HCT116 (cell line): ENCODE data around the gene TMEM176B. TPM values are rescaled to one million over a fixed set of nuclear protein-coding genes. Genes with fewer than 3 reads are reported as not detected.

ENCODE experiments used
- ATAC-seq: fragments of 200-7000 bp; cut with Tn5 transposase; 2 replicates; pipeline ENCODE4 v1.9.1; 2020; ENCODE audit warnings: mild to moderate bottlenecking, moderate library complexity
- BruUV-seq: library from RNA; stranded (reverse); fragments of 400-500 nt; replicated peaks from 2 replicates; lab custom pipeline; 2021; lab: Mats Ljungman, UMichigan
- CTCF ChIA-PET: fragments of 300-600 bp; sonication (Branson Sonifier 250); formaldehyde crosslinking; loops from one replicate; lab custom pipeline; 2021; ENCODE audit warnings: antibody characterized with exemption; lab: Charles Lee
- POLR2A ChIA-PET: fragments of 300-600, 350-600 bp; sonication (Branson Sonifier 250); formaldehyde crosslinking; loops from one replicate; lab custom pipeline; 2021; ENCODE audit warnings: antibody characterized with exemption; lab: Charles Lee
- RAD21 ChIA-PET, 2 experiments: fragments of 300-600 bp; sonication (Branson Sonifier 250); formaldehyde crosslinking; loops; one replicate each; lab custom pipeline; 2023; ENCODE audit warnings: low total read pairs in 2 of 2; ENCODE audit not compliant: uncharacterized antibody in 2 of 2, unreplicated experiment in 2 of 2, low non-redundant PET in 1 of 2; lab: Charles Lee
- DNase-seq: peaks from one replicate; pipeline ENCODE4 v3.0.0-alpha.2; 2010; ENCODE audit warnings: low read depth, low spot score
- H2AFZ ChIP-seq: fragments of 200-600 bp; shearing (Covaris generic), sonication (generic); 2 replicates; pipeline ENCODE4 v1.6.1; 2017; ENCODE audit warnings: low read depth, mixed run types, mixed read lengths, antibody characterized with exemption, low read length; ENCODE audit not compliant: poor library complexity, severe bottlenecking
- H3K27ac ChIP-seq: 2 replicates; pipeline ENCODE4 v1.5.1; 2012; ENCODE audit warnings: low read depth, low read length
- H3K27me3 ChIP-seq: fragments of 200-600 bp; sonication (generic); 2 replicates; pipeline ENCODE4 v1.6.1; 2016; ENCODE audit warnings: mixed run types, low read length, mixed read lengths; ENCODE audit not compliant: insufficient read depth
- H3K36me3 ChIP-seq, 2 experiments: fragments of 200-500 bp in 1 of 2; fragments of 200-600 bp in 1 of 2; sonication (Bioruptor generic) in 1 of 2; sonication (generic) in 1 of 2; 2 replicates each; pipeline versions ENCODE4 v1.5.1 to v1.6.1; 2014 to 2016; ENCODE audit warnings: low read length in 2 of 2, inconsistent platforms in 1 of 2, mixed read lengths in 1 of 2, mixed run types in 1 of 2; ENCODE audit not compliant: insufficient read depth in 2 of 2, control insufficient read depth in 1 of 2
- H3K4me1 ChIP-seq, 2 experiments: fragments of 200-600 bp in 1 of 2; sonication (generic) in 1 of 2; 2 replicates each; pipeline versions ENCODE4 v1.5.1 to v1.6.1; 2012 to 2017; ENCODE audit warnings: low read length in 2 of 2, inconsistent platforms in 1 of 2, mild to moderate bottlenecking in 1 of 2, mixed read lengths in 1 of 2, mixed run types in 1 of 2, moderate library complexity in 1 of 2; ENCODE audit not compliant: insufficient read depth in 2 of 2, control insufficient read depth in 1 of 2
- H3K4me2 ChIP-seq: fragments of 200-600 bp; sonication (generic); 2 replicates; pipeline ENCODE4 v1.6.1; 2017; ENCODE audit warnings: mixed run types, low read length, mixed read lengths
- H3K4me3 ChIP-seq, 2 experiments: fragments of 200-600 bp in 1 of 2; sonication (generic) in 1 of 2; replicated peaks in 1 of 2; 2 replicates each; pipeline ENCODE4 v1.5.1; 2011 to 2016; ENCODE audit warnings: low read length in 2 of 2, control low read depth in 1 of 2, low read depth in 1 of 2, mild to moderate bottlenecking in 1 of 2, mixed read lengths in 1 of 2, mixed run types in 1 of 2
- H3K79me2 ChIP-seq: fragments of 200-600 bp; sonication (generic); 2 replicates; pipeline ENCODE4 v1.6.1; 2017; ENCODE audit warnings: mild to moderate bottlenecking, mixed run types, low read length, moderate library complexity, mixed read lengths; ENCODE audit not compliant: insufficient read depth
- H3K9ac ChIP-seq: fragments of 200-600 bp; sonication (generic); 2 replicates; pipeline ENCODE4 v1.6.1; 2016; ENCODE audit warnings: low read length, mixed read lengths
- H3K9me2 ChIP-seq: fragments of 200-600 bp; sonication (generic), shearing (Covaris generic); 2 replicates; pipeline ENCODE4 v1.6.1; 2017; ENCODE audit warnings: mixed run types, mild to moderate bottlenecking, moderate library complexity; ENCODE audit not compliant: insufficient read depth
- H3K9me3 ChIP-seq, 2 experiments: fragments of 200-500 bp in 1 of 2; fragments of 200-600 bp in 1 of 2; sonication (Bioruptor generic) in 1 of 2; sonication (generic) in 1 of 2; 2 replicates each; pipeline ENCODE4 v1.6.1; 2014 to 2017; ENCODE audit warnings: low read length in 2 of 2, mixed read lengths in 2 of 2, inconsistent platforms in 1 of 2, low read depth in 1 of 2, mild to moderate bottlenecking in 1 of 2, mixed run types in 1 of 2, moderate library complexity in 1 of 2; ENCODE audit not compliant: control insufficient read depth in 1 of 2, insufficient read depth in 1 of 2
- H4K20me1 ChIP-seq: fragments of 200-600 bp; sonication (generic), shearing (Covaris generic); 2 replicates; pipeline ENCODE4 v1.6.1; 2017; ENCODE audit warnings: mixed run types, mild to moderate bottlenecking, moderate library complexity; ENCODE audit not compliant: insufficient read depth
- CTCF ChIP-seq, 3 experiments: fragments of 200-600 bp in 1 of 3; sonication (generic) in 1 of 3; IDR thresholded peaks in 2 of 3; conservative IDR thresholded peaks in 1 of 3; 2 replicates each; pipeline ENCODE4 v1.5.1; 2012 to 2017; ENCODE audit warnings: low read depth in 2 of 3, low read length in 2 of 3, antibody characterized with exemption in 1 of 3, borderline replicate concordance in 1 of 3, control low read depth in 1 of 3, mild to moderate bottlenecking in 1 of 3, mixed read lengths in 1 of 3, mixed run types in 1 of 3, moderate library complexity in 1 of 3; ENCODE audit not compliant: insufficient read depth in 1 of 3
- EGR1 ChIP-seq: IDR thresholded peaks from 2 replicates; pipeline ENCODE4 v1.6.1; 2012; ENCODE audit warnings: low read depth
- EZH2 ChIP-seq: fragments of 200-600 bp; sonication (generic); IDR thresholded peaks from 2 replicates; pipeline ENCODE4 v1.6.1; 2017; ENCODE audit warnings: antibody characterized with exemption, mixed run types
- EZH2phosphoT487 ChIP-seq: fragments of 200-600 bp; IDR thresholded peaks from 2 replicates; pipeline ENCODE4 v1.6.1; 2018; ENCODE audit warnings: antibody characterized with exemption, borderline replicate concordance
- FOSL1 ChIP-seq: IDR thresholded peaks from 2 replicates; pipeline ENCODE4 v1.6.1; 2012; ENCODE audit warnings: low read depth
- JUND ChIP-seq: IDR thresholded peaks from 2 replicates; pipeline ENCODE4 v1.6.1; 2012
- POLR2AphosphoS5 ChIP-seq: IDR thresholded peaks from 2 replicates; pipeline ENCODE4 v1.6.1; 2011; ENCODE audit warnings: mild to moderate bottlenecking, low read depth, low read length, moderate library complexity
- RAD21 ChIP-seq: IDR thresholded peaks from 2 replicates; pipeline ENCODE4 v1.6.1; 2012; ENCODE audit warnings: low read depth, mild to moderate bottlenecking
- REST ChIP-seq: IDR thresholded peaks from 2 replicates; pipeline ENCODE4 v1.6.1; 2012; ENCODE audit warnings: low read depth
- SIN3A ChIP-seq: IDR thresholded peaks from 2 replicates; pipeline ENCODE4 v1.6.1; 2012; ENCODE audit warnings: low read depth
- SP1 ChIP-seq: IDR thresholded peaks from 2 replicates; pipeline ENCODE4 v1.6.1; 2012; ENCODE audit warnings: low read depth
- SRF ChIP-seq: IDR thresholded peaks from 2 replicates; pipeline ENCODE4 v1.6.1; 2012; ENCODE audit warnings: low read depth
- TCF7L2 ChIP-seq: IDR thresholded peaks from 2 replicates; pipeline ENCODE4 v1.7.0; 2011; ENCODE audit warnings: borderline replicate concordance, inconsistent platforms; ENCODE audit not compliant: insufficient read depth, insufficient read length; ENCODE audit errors: extremely low read depth
- YY1 ChIP-seq: IDR thresholded peaks from 2 replicates; pipeline ENCODE4 v1.6.1; 2011; ENCODE audit warnings: low read length, low read depth, moderate library complexity, mild to moderate bottlenecking; ENCODE audit not compliant: insufficient replicate concordance; ENCODE audit errors: extremely low read depth
- ZBTB33 ChIP-seq: IDR thresholded peaks from 2 replicates; pipeline ENCODE4 v1.6.1; 2011; ENCODE audit warnings: mild to moderate bottlenecking, low read length, moderate library complexity; ENCODE audit not compliant: insufficient replicate concordance; ENCODE audit errors: extremely low read depth
- ZFX ChIP-seq: fragments of 450-650 bp; IDR thresholded peaks from 2 replicates; pipeline ENCODE4 v1.6.1; 2017
- ZNF274 ChIP-seq: fragments of 200-500 bp; sonication (Bioruptor generic); IDR thresholded peaks from 2 replicates; pipeline ENCODE4 v1.6.1; 2014; ENCODE audit warnings: mild to moderate bottlenecking, low read depth, low read length, inconsistent platforms
- intact Hi-C: fragments of 100-400 bp; cut with micrococcal nuclease; formaldehyde crosslinking; loops from 2 replicates; pipeline ENCODE4 v1.10.0; 2022
- total RNA-seq: library from RNA; stranded (reverse); gene quantifications from one replicate; pipeline ENCODE4 v1.2.1, GENCODE V29; 2021; ENCODE audit not compliant: unreplicated experiment

The TMEM176B gene
- total RNA-seq, 1 experiment from 2014 or later = 0.42 TPM

GRCh38 chr7:150766334-150766709 is 33.8 kb downstream of the TMEM176B start:
- ChIA-PET RAD21 (no interaction called here), POLR2A (no interaction called here), CTCF (no interaction called here)
- H4K20me1 ChIP-seq = no peaks in the 10 kb centered on the region
- H3K9me2 ChIP-seq = no peaks in the 10 kb centered on the region
- H3K79me2 ChIP-seq = no peaks in the 10 kb centered on the region
- no peak overlapping the region for H2AFZ ChIP-seq
- intact Hi-C loops = no loop called here
- H3K4me1 ChIP-seq = no peaks in the 10 kb centered on the region
- no peak overlapping the region for H3K27ac ChIP-seq
- ATAC-seq = no peak
- TF ChIP-seq JUND (no peak), RAD21 (no peak), POLR2AphosphoS5 (no peak), TCF7L2 (no peak), EZH2 (no peak), SRF (no peak), SP1 (no peak), FOSL1 (no peak), CTCF (IDR thresholded peaks at IDR 0.05 in 2 of 3, conservative IDR thresholded peaks at IDR 0.05 in 1 of 3; ENCODE audit: borderline replicate concordance in 1 of 3, insufficient read depth in 1 of 3, low read depth in 2 of 3, low read length in 2 of 3) (no peak), SIN3A (no peak), EGR1 (no peak), ZBTB33 (no peak), REST (no peak), EZH2phosphoT487 (no peak), ZNF274 (no peak), ZFX (no peak), YY1 (no peak)
- no peaks in the 10 kb centered on the region for H3K9me3 ChIP-seq
- H3K27me3 ChIP-seq = peaks cover 12% of the 10 kb centered on the region; the same call in 1 of the 2 replicates
- H3K9ac ChIP-seq = no peak overlapping the region
- no TSS peak for BruUV-seq
- DNase-seq = no peak
- no peak overlapping the region for H3K4me3 ChIP-seq
- H3K36me3 ChIP-seq = no peaks in the 10 kb centered on the region
- no peak overlapping the region for H3K4me2 ChIP-seq
